Measurements from ENCODE around the gene ZNRF3. TPM values are rescaled to one million over a fixed set of nuclear protein-coding genes. Genes with fewer than 3 reads are reported as not detected.

The ZNRF3 gene
- total and polyA plus RNA-seq, 9 donors: 5.5 to 8.7 (median 8.1) TPM

DNA sequence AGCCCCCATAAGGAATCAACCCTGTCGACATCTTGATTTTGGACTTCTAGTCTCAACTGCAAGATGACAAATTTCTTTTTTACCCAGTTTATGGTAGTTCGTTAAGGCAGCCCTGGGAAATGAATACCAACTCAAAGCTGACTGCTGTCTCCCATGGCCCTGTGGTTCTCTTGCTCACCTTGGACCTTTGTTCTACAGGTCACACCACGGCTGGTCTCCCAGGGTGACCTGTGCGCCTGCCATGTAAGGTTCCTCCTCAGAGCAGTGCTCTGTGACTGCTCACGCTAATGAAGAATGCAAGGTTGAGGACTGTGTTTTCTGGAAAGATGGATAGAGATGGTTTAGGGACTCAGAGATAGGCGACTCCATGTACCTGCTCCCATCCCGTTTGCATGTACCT is 68.2 kb downstream of the ZNRF3 start:
- Histone ChIP-seq H3K36me3 (ENCODE audit: control insufficient read depth, insufficient read depth, low read length) (no peaks in the 10 kb centered on the region), H3K27me3 (ENCODE audit: control insufficient read depth, insufficient read depth, low read length) (no peaks in the 10 kb centered on the region), H3K4me1 (ENCODE audit: control insufficient read depth, insufficient read depth, low read length) (peaks cover 40% of the 10 kb centered on the region), H3K9me3 (replicated peaks; ENCODE audit: control insufficient read depth, low read depth, low read length) (peaks cover 10% of the 10 kb centered on the region), H3K4me3 (ENCODE audit: low read length) (no peak overlapping the region), H3K27ac (ENCODE audit: low read length) (peak overlapping the region; percentile 57)
- WGBS (ENCODE audit: insufficient coverage): 97% methylated on average over 3 of the region's 7 CpGs
- no peak for DNase-seq

GRCh38 chr22:28951969-28952521 is 68.7 kb downstream of the ZNRF3 start:
- peaks cover 42% of the 10 kb centered on the region for H3K4me1 ChIP-seq (ENCODE audit: control insufficient read depth, insufficient read depth, low read length)
- no peaks in the 10 kb centered on the region for H3K36me3 ChIP-seq (ENCODE audit: control insufficient read depth, insufficient read depth, low read length)
- 25% methylated on average over 4 of the region's 8 CpGs for WGBS (ENCODE audit: insufficient coverage)
- H3K27me3 ChIP-seq (ENCODE audit: control insufficient read depth, insufficient read depth, low read length): no peaks in the 10 kb centered on the region
- H3K27ac ChIP-seq (ENCODE audit: low read length): peak overlapping the region; percentile 57
- peak; percentile 88 for DNase-seq
- H3K4me3 ChIP-seq (ENCODE audit: low read length): no peak overlapping the region
- H3K9me3 ChIP-seq (replicated peaks; ENCODE audit: control insufficient read depth, low read depth, low read length): peaks cover 5% of the 10 kb centered on the region

DNA sequence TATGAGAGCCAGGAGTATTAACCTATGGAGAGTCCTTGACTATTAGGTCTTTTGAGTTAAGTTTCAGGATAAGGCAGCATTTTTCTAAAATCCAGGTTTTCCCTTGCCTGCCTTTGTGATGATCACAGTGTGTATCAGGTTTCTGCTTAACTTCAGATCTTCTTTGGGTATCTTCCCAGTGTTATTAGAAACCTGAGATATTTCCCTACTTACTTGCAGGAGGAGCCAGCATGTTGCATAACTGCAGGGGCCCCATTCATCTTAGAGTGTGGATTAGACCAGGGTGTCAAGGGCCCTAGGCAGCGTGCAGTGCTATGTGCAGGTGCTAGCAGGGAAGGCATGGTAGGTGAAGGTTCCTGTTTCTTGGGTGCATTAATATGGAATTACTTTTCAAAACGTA is 69.5 kb downstream of the ZNRF3 start:
- no peaks in the 10 kb centered on the region for H3K9me3 ChIP-seq (replicated peaks; ENCODE audit: control insufficient read depth, low read depth, low read length)
- peaks cover 42% of the 10 kb centered on the region for H3K4me1 ChIP-seq (ENCODE audit: control insufficient read depth, insufficient read depth, low read length)
- no CpG with 5 or more reads among the region's 2 CpGs for WGBS (ENCODE audit: insufficient coverage)
- H3K36me3 ChIP-seq (ENCODE audit: control insufficient read depth, insufficient read depth, low read length): no peaks in the 10 kb centered on the region
- peak overlapping the region; percentile 2 for H3K27ac ChIP-seq (ENCODE audit: low read length)
- H3K27me3 ChIP-seq (ENCODE audit: control insufficient read depth, insufficient read depth, low read length): no peaks in the 10 kb centered on the region
- DNase-seq: peak; percentile 54
- H3K4me3 ChIP-seq (ENCODE audit: low read length): no peak overlapping the region

- H3K27ac ChIP-seq (ENCODE audit: low read length): peak overlapping the region; percentile 2
- no peak for DNase-seq
- peaks cover 42% of the 10 kb centered on the region for H3K4me1 ChIP-seq (ENCODE audit: control insufficient read depth, insufficient read depth, low read length)
Observed at GRCh38 chr22:28953403-28953802, 70.0 kb downstream of the ZNRF3 start.

DNA sequence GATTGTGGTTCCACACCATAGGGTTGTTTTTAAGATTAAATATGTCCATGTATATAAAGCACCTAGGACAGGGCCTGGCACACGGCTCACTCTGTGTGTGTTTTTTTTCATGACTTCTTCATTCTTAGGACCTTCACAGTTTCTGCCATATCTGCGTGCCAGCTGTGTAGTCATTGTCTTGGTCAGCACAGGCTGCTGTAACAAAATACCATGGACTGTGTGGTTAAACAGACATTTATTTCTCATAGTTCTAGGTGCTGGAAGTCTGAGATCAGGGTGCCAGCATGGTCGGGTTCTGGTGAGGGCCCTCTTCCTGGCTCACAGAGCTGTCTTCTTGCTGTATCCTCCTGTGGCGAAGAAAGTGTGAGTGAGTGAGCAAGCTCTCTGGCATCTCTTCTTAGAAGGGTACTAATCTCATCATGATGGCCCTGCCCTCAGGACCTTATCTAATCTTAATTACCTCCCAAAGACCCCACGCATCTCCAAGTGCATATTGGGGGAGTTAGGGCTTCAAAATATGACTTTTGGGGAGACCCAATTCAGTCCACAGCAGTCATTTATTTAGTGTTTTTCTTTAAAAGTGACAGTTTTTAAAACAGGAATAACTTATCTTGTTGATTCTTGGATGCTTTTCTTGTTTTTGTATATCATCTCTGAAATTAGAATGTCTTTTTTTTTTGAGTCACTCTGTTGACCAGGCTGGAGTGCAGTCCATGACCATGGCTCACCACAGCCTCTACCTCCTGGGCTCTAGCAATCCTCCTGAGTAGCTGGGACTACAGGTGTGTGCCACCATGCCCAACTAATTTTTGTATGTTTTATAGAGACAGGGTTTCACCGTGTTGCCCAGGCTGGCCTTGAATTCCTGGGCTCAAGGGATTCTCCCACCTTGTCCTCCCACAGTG is 70.9 kb downstream of the ZNRF3 start:
- H3K36me3 ChIP-seq (ENCODE audit: control insufficient read depth, insufficient read depth, low read length): no peaks in the 10 kb centered on the region
- no peak overlapping the region for H3K27ac ChIP-seq (ENCODE audit: low read length)
- H3K9me3 ChIP-seq (replicated peaks; ENCODE audit: control insufficient read depth, low read depth, low read length): no peaks in the 10 kb centered on the region
- WGBS (ENCODE audit: insufficient coverage): no CpG with 5 or more reads among the region's 6 CpGs
- H3K27me3 ChIP-seq (ENCODE audit: control insufficient read depth, insufficient read depth, low read length): no peaks in the 10 kb centered on the region
- DNase-seq: no peak
- no peak overlapping the region for H3K4me3 ChIP-seq (ENCODE audit: low read length)
- H3K4me1 ChIP-seq (ENCODE audit: control insufficient read depth, insufficient read depth, low read length): peaks cover 41% of the 10 kb centered on the region

More at GRCh38 chr22:28953403-28953802, 70.0 kb downstream of the ZNRF3 start:
- Histone ChIP-seq H3K36me3 (ENCODE audit: control insufficient read depth, insufficient read depth, low read length) (no peaks in the 10 kb centered on the region), H3K27me3 (ENCODE audit: control insufficient read depth, insufficient read depth, low read length) (no peaks in the 10 kb centered on the region), H3K4me3 (ENCODE audit: low read length) (no peak overlapping the region), H3K9me3 (replicated peaks; ENCODE audit: control insufficient read depth, low read depth, low read length) (no peaks in the 10 kb centered on the region)
- WGBS (ENCODE audit: insufficient coverage): no CpG with 5 or more reads among the region's 2 CpGs

DNA sequence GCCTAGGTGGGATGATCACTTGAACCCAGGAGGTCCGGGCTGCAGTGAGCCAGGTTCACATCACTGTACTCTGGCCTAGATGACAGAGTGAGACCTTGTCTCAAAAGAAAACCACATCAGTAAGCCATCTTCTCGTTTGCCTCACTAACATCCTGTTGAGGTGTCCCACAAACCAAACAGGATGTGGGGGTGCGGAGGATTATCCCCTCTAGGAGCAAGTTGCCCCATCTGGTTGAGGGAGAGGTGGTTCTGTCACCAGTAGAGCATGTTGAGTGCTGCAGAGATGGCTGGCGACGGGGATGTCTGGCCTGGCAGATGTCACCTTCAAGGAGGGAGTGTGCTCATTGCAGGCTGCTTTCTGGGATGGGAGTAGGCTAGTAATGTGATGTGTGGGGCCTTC is 72.4 kb downstream of the ZNRF3 start:
- DNase-seq: no peak
- Histone ChIP-seq H3K4me1 (ENCODE audit: control insufficient read depth, insufficient read depth, low read length) (peaks cover 33% of the 10 kb centered on the region), H3K36me3 (ENCODE audit: control insufficient read depth, insufficient read depth, low read length) (no peaks in the 10 kb centered on the region), H3K4me3 (ENCODE audit: low read length) (no peak overlapping the region), H3K27ac (ENCODE audit: low read length) (no peak overlapping the region), H3K9me3 (replicated peaks; ENCODE audit: control insufficient read depth, low read depth, low read length) (no peaks in the 10 kb centered on the region), H3K27me3 (ENCODE audit: control insufficient read depth, insufficient read depth, low read length) (no peaks in the 10 kb centered on the region)
- WGBS (ENCODE audit: insufficient coverage): 75% methylated on average over 4 of the region's 5 CpGs

DNA sequence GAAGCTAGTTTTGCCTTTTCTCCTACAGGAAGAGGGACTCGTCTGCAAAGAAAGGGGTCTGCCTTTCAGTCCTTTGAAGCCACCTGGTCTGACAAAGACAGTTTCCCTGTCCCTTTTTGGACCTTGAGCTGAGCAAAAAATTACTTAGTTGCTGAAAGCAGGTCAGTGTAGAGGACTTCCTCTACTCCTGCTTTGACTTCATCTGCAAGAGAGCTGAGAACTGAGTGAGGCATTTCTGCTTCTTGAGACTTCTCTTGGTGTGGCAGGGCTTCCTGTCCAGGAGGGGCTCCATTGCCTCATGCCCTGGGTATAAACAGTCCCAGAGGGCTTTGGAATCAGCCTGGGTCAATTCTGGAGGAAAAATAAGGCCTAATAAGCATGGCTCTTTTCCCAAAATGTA is 73.1 kb downstream of the ZNRF3 start:
- H3K9me3 ChIP-seq (replicated peaks; ENCODE audit: control insufficient read depth, low read depth, low read length): no peaks in the 10 kb centered on the region
- no peak overlapping the region for H3K27ac ChIP-seq (ENCODE audit: low read length)
- 80% methylated on average over 1 of the region's 1 CpG for WGBS (ENCODE audit: insufficient coverage)
- DNase-seq: no peak
- no peak overlapping the region for H3K4me3 ChIP-seq (ENCODE audit: low read length)
- H3K36me3 ChIP-seq (ENCODE audit: control insufficient read depth, insufficient read depth, low read length): no peaks in the 10 kb centered on the region
- no peaks in the 10 kb centered on the region for H3K27me3 ChIP-seq (ENCODE audit: control insufficient read depth, insufficient read depth, low read length)
- peaks cover 28% of the 10 kb centered on the region for H3K4me1 ChIP-seq (ENCODE audit: control insufficient read depth, insufficient read depth, low read length)

DNA sequence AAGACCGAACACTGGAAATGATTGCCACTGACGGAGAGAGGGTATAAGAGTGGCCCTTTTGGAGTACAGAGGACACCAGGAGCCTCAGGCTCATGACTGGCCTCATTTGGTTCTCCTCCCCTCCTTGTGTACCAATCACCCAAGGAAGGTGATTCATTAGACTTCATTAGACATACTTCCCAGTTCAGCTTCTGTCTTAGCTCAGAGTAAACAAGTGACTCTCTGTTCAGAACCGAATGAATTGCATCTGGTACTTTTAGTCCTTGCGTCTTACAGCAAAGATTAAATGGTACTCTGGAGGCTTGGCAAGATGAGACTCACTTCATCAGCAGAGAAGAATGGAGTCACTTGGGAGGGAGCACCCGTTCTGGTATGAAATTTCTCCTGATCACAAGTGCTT is 75.2 kb downstream of the ZNRF3 start:
- DNase-seq: no peak
- H3K4me1 ChIP-seq (ENCODE audit: control insufficient read depth, insufficient read depth, low read length): peaks cover 12% of the 10 kb centered on the region
- no peak overlapping the region for H3K4me3 ChIP-seq (ENCODE audit: low read length)
- no peaks in the 10 kb centered on the region for H3K9me3 ChIP-seq (replicated peaks; ENCODE audit: control insufficient read depth, low read depth, low read length)
- no peaks in the 10 kb centered on the region for H3K36me3 ChIP-seq (ENCODE audit: control insufficient read depth, insufficient read depth, low read length)
- 14% methylated on average over 1 of the region's 5 CpGs for WGBS (ENCODE audit: insufficient coverage)
- no peaks in the 10 kb centered on the region for H3K27me3 ChIP-seq (ENCODE audit: control insufficient read depth, insufficient read depth, low read length)
- H3K27ac ChIP-seq (ENCODE audit: low read length): no peak overlapping the region

- Histone ChIP-seq H3K4me3 (ENCODE audit: low read length) (no peak overlapping the region), H3K27me3 (ENCODE audit: control insufficient read depth, insufficient read depth, low read length) (no peaks in the 10 kb centered on the region), H3K36me3 (ENCODE audit: control insufficient read depth, insufficient read depth, low read length) (peaks cover 3% of the 10 kb centered on the region), H3K27ac (ENCODE audit: low read length) (no peak overlapping the region), H3K4me1 (ENCODE audit: control insufficient read depth, insufficient read depth, low read length) (no peaks in the 10 kb centered on the region), H3K9me3 (replicated peaks; ENCODE audit: control insufficient read depth, low read depth, low read length) (no peaks in the 10 kb centered on the region)
- no peak for DNase-seq
- 100% methylated on average over 2 of the region's 3 CpGs for WGBS (ENCODE audit: insufficient coverage)
Observed at GRCh38 chr22:28962042-28962554, 78.7 kb downstream of the ZNRF3 start.

DNA sequence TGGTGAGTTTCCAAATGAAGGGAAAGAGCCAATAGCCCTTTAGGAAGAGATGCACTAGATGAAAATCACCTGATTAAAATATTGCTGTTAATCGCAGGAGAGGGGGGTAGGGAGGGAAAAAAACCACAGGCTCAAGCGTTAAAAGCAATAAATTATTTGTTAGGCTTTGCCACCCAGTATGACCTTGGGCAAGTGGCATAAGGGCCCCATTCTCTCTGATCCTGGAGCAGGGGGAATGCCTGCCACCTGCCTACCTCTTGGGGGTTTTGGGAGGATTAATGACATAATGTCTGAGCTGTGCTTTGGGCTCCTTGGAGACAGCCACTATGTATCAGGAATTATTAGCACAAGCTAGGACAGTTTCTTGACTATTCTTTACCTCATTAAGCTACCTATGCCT is 80.0 kb downstream of the ZNRF3 start:
- WGBS (ENCODE audit: insufficient coverage): 77% methylated on average over 2 of the region's 2 CpGs
- Histone ChIP-seq H3K9me3 (replicated peaks; ENCODE audit: control insufficient read depth, low read depth, low read length) (no peaks in the 10 kb centered on the region), H3K4me1 (ENCODE audit: control insufficient read depth, insufficient read depth, low read length) (no peaks in the 10 kb centered on the region), H3K27me3 (ENCODE audit: control insufficient read depth, insufficient read depth, low read length) (no peaks in the 10 kb centered on the region), H3K4me3 (ENCODE audit: low read length) (no peak overlapping the region), H3K27ac (ENCODE audit: low read length) (no peak overlapping the region), H3K36me3 (ENCODE audit: control insufficient read depth, insufficient read depth, low read length) (peaks cover 3% of the 10 kb centered on the region)
- no peak for DNase-seq
